ENCODE results near the gene SLC26A8. TPM values are rescaled to one million over a fixed set of nuclear protein-coding genes. Genes with fewer than 3 reads are reported as not detected.

The SLC26A8 gene
- total and polyA plus RNA-seq, 2 of the 13 experiments (the other 11 are each of a cell fraction or from before 2014, with no cell fraction given), result 0.46 TPM; not detected in 1

DNA sequence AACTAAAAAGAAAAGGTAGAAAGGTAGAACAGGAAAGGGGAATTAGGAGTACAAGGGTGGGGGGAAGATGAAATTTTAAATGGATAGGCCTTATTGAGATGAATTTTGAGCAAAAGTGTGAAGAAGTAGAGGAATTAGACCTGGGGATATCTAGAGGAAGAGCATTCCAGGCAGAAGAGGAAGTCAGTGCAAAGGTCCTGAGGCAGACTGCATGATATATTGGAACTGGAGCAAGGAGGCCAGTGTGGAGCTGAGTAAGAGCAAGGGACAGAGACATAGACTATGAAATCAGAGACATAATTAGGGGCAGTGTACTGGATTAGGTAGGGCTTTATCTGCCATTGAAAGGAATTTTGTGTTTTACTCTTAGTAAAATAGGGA lies 43.6 kb upstream of the SLC26A8 start:
- no peak for ATAC-seq
- TF ChIP-seq DR1 (CRISPR knock-in tag; IDR thresholded peaks at IDR 0.05), result no peak
- TF ChIP-seq, protein P1, sequence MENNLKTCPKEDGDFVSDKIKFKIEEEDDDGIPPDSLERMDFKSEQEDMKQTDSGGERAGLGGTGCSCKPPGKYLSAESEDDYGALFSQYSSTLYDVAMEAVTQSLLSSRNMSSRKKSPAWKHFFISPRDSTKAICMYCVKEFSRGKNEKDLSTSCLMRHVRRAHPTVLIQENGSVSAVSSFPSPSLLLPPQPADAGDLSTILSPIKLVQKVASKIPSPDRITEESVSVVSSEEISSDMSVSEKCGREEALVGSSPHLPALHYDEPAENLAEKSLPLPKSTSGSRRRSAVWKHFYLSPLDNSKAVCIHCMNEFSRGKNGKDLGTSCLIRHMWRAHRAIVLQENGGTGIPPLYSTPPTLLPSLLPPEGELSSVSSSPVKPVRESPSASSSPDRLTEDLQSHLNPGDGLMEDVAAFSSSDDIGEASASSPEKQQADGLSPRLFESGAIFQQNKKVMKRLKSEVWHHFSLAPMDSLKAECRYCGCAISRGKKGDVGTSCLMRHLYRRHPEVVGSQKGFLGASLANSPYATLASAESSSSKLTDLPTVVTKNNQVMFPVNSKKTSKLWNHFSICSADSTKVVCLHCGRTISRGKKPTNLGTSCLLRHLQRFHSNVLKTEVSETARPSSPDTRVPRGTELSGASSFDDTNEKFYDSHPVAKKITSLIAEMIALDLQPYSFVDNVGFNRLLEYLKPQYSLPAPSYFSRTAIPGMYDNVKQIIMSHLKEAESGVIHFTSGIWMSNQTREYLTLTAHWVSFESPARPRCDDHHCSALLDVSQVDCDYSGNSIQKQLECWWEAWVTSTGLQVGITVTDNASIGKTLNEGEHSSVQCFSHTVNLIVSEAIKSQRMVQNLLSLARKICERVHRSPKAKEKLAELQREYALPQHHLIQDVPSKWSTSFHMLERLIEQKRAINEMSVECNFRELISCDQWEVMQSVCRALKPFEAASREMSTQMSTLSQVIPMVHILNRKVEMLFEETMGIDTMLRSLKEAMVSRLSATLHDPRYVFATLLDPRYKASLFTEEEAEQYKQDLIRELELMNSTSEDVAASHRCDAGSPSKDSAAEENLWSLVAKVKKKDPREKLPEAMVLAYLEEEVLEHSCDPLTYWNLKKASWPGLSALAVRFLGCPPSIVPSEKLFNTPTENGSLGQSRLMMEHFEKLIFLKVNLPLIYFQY (CRISPR knock-in tag; IDR thresholded peaks at IDR 0.05; ENCODE audit: borderline replicate concordance), result no peak
- TF ChIP-seq RFX3 (CRISPR knock-in tag; IDR thresholded peaks at IDR 0.05), result no peak
- TF ChIP-seq ZNF232 (CRISPR knock-in tag; IDR thresholded peaks at IDR 0.05; ENCODE audit: borderline replicate concordance), result no peak
- TF ChIP-seq FOXP1 (IDR thresholded peaks at IDR 0.05), result no peak
- TF ChIP-seq FOXP1 (CRISPR knock-in tag; IDR thresholded peaks at IDR 0.05), result no peak
- TF ChIP-seq ZMYM4 (CRISPR knock-in tag; IDR thresholded peaks at IDR 0.05), result no peak
- TF ChIP-seq SPEN (CRISPR knock-in tag; IDR thresholded peaks at IDR 0.05; ENCODE audit: low read depth), result no peak
- peak; percentile 94 for TF ChIP-seq ZMYM3 (CRISPR knock-in tag; IDR thresholded peaks at IDR 0.05)
- no peak for TF ChIP-seq ZNF280D (CRISPR knock-in tag; IDR thresholded peaks at IDR 0.05)
- no peak for TF ChIP-seq CHCHD3 (CRISPR knock-in tag; IDR thresholded peaks at IDR 0.05)
- TF ChIP-seq DPF2 (CRISPR knock-in tag; IDR thresholded peaks at IDR 0.05; ENCODE audit: borderline replicate concordance, low read depth), result no peak
- TF ChIP-seq ADNP (CRISPR knock-in tag; IDR thresholded peaks at IDR 0.05), result 0 out of 2 replicates have a peak, but pooled peaks have one; percentile 48
- TF ChIP-seq KLF12 (CRISPR knock-in tag; IDR thresholded peaks at IDR 0.05; ENCODE audit: borderline replicate concordance), result no peak
- TF ChIP-seq BORCS8-MEF2B (CRISPR knock-in tag; IDR thresholded peaks at IDR 0.05), result no peak
- no peak for TF ChIP-seq ZNF224 (CRISPR knock-in tag; IDR thresholded peaks at IDR 0.05)
- TF ChIP-seq, protein P2, sequence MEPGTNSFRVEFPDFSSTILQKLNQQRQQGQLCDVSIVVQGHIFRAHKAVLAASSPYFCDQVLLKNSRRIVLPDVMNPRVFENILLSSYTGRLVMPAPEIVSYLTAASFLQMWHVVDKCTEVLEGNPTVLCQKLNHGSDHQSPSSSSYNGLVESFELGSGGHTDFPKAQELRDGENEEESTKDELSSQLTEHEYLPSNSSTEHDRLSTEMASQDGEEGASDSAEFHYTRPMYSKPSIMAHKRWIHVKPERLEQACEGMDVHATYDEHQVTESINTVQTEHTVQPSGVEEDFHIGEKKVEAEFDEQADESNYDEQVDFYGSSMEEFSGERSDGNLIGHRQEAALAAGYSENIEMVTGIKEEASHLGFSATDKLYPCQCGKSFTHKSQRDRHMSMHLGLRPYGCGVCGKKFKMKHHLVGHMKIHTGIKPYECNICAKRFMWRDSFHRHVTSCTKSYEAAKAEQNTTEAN (CRISPR knock-in tag; conservative IDR thresholded peaks at IDR 0.05), result no peak

More for the DNA sequence above, 43.6 kb upstream of the SLC26A8 start:
- Histone ChIP-seq H4K20me1 (ENCODE audit: insufficient read depth, low read length) (peaks cover 5% of the 10 kb centered on the region; the same call in 1 of the 2 replicates), H3K4me1 (ENCODE audit: insufficient read depth, low read length) (peaks cover 66% of the 10 kb centered on the region), H3K27ac (ENCODE audit: extremely low read length, insufficient read depth, low read length) (peak overlapping the region; percentile 91), H3K4me3 (replicated peaks in 1 of 3; ENCODE audit: insufficient read depth in 1 of 3, low read depth in 2 of 3, low read length in 3 of 3) (no peak overlapping the region), H3K79me2 (ENCODE audit: insufficient read depth, low read length) (peaks cover 79% of the 10 kb centered on the region), H3K27me3 (ENCODE audit: control insufficient read depth in 1 of 2, insufficient read depth in 2 of 2, low read length in 2 of 2) (no peaks in the 10 kb centered on the region), H3K36me3 (replicated peaks in 1 of 2; ENCODE audit: control insufficient read depth in 1 of 2, insufficient read depth in 2 of 2, low read length in 2 of 2) (peaks cover 0 to 7% of the 10 kb centered on the region in 2 experiments; a peak in 2 of 5 replicates), H3K9me3 (ENCODE audit: low read length) (no peaks in the 10 kb centered on the region), H3K4me2 (ENCODE audit: low read depth, low read length) (0 out of 2 replicates have a peak overlapping the region, but pooled peaks have one; percentile 13), H2AFZ (ENCODE audit: low read length) (no peak overlapping the region), H3K9ac (ENCODE audit: insufficient read depth, low read depth, low read length) (no peak overlapping the region)
- BruUV-seq (replicated peaks), result no TSS peak
- intact Hi-C loops (cut with micrococcal nuclease; ENCODE audit: unreplicated experiment) (no loop called here), in situ Hi-C loops (cut with HindIII; ENCODE audit: extremely low pct_ligation_motif_present, low pct_unique_long_range_greater_than_20kb) (no loop called here)
- ChIA-PET CTCF (ENCODE audit: low intra/inter-chr PET ratio, low total read pairs) (no interaction called here), POLR2A (interaction anchor here (1.3 to 1.4 kb wide), 2 partner anchors 28 to 39 kb away, joined by 3 read pairs; no protein-coding TSS in a partner anchor)
- FAIRE-seq (no peak), DNase-seq (ENCODE audit: low spot score) (no peak)
